PC-9 (cell line): ENCODE data around the gene CYLD. TPM values are rescaled to one million over a fixed set of nuclear protein-coding genes. Genes with fewer than 3 reads are reported as not detected.

Experiments
- BruUV-seq: library from RNA; stranded (reverse); fragments of 400-500 nt; replicated peaks from 2 replicates; lab custom pipeline; 2021; lab: Mats Ljungman, UMichigan
- CTCF ChIA-PET: fragments of 300-600 bp; sonication (Branson Sonifier 250); formaldehyde crosslinking; loops from one replicate; lab custom pipeline; 2022; ENCODE audit warnings: antibody characterized with exemption; lab: Charles Lee
- POLR2A ChIA-PET: fragments of 300-600 bp; sonication (Branson Sonifier 250); formaldehyde crosslinking; loops from one replicate; lab custom pipeline; 2022; ENCODE audit warnings: antibody characterized with exemption; ENCODE audit not compliant: unreplicated experiment; lab: Charles Lee
- DNase-seq, 2 experiments: peaks; one replicate each; pipeline versions ENCODE4 v3.0.0 to v3.0.0-alpha.2; 2015 to 2022; ENCODE audit warnings: mixed read lengths in 1 of 2
- H2AFZ ChIP-seq: fragments of 200-600 bp; sonication (generic); 2 replicates; pipeline ENCODE4 v1.8.1; 2017; ENCODE audit warnings: antibody characterized with exemption
- H3F3A ChIP-seq: fragments of 200-600 bp; sonication (generic); 2 replicates; pipeline ENCODE4 v1.8.1; 2017; ENCODE audit warnings: antibody characterized with exemption, mild to moderate bottlenecking, low read depth; ENCODE audit not compliant: insufficient read depth
- H3K27ac ChIP-seq: fragments of 200-600 bp; sonication (generic); 2 replicates; pipeline ENCODE4 v1.6.1; 2016; ENCODE audit warnings: mixed run types
- H3K27me3 ChIP-seq: fragments of 200-600 bp; sonication (generic); 2 replicates; pipeline ENCODE4 v1.6.1; 2016; ENCODE audit warnings: low read depth, mixed run types; ENCODE audit not compliant: insufficient read depth
- H3K36me3 ChIP-seq: fragments of 200-600 bp; sonication (generic); 2 replicates; pipeline ENCODE4 v1.6.1; 2016; ENCODE audit warnings: low read depth, mixed run types
- H3K4me1 ChIP-seq: fragments of 200-600 bp; sonication (generic); replicated peaks from 2 replicates; pipeline ENCODE4 v1.6.1; 2016; ENCODE audit warnings: mixed run types; ENCODE audit not compliant: insufficient read depth
- H3K4me2 ChIP-seq: fragments of 200-600 bp; sonication (generic); 2 replicates; pipeline ENCODE4 v1.6.1; 2017; ENCODE audit warnings: mixed run types
- H3K4me3 ChIP-seq: fragments of 200-600 bp; sonication (generic); 2 replicates; pipeline ENCODE4 v1.6.1; 2016; ENCODE audit warnings: mixed run types
- H3K79me2 ChIP-seq: fragments of 200-600 bp; sonication (generic); 2 replicates; pipeline ENCODE4 v1.6.1; 2017; ENCODE audit warnings: low read depth, mixed run types
- H3K9me2 ChIP-seq: fragments of 200-600 bp; sonication (generic); 2 replicates; pipeline ENCODE4 v1.8.1; 2017; ENCODE audit warnings: mild to moderate bottlenecking; ENCODE audit not compliant: insufficient read depth
- H3K9me3 ChIP-seq: fragments of 200-600 bp; sonication (generic); 2 replicates; pipeline ENCODE4 v1.8.1; 2016; ENCODE audit warnings: low read depth; ENCODE audit not compliant: insufficient read depth
- H4K20me1 ChIP-seq: fragments of 200-600 bp; sonication (generic); 2 replicates; pipeline ENCODE4 v1.8.1; 2017; ENCODE audit not compliant: insufficient read depth
- CTCF ChIP-seq: fragments of 200-600 bp; sonication (generic); conservative IDR thresholded peaks from 2 replicates; pipeline ENCODE4 v1.6.1; 2017; ENCODE audit warnings: mixed run types, antibody characterized with exemption, mild to moderate bottlenecking, moderate library complexity
- EZH2 ChIP-seq: fragments of 200-600 bp; sonication (generic); IDR thresholded peaks from 2 replicates; pipeline ENCODE4 v1.8.0; 2017; ENCODE audit warnings: antibody characterized with exemption, low read depth
- intact Hi-C: fragments of 100-400 bp; cut with micrococcal nuclease; formaldehyde crosslinking; loops from one replicate; pipeline ENCODE4 v1.10.0; 2022; ENCODE audit not compliant: unreplicated experiment
- total RNA-seq: library from RNA; stranded (reverse); gene quantifications from 2 replicates; pipeline ENCODE4 v1.2.3, GENCODE V29; 2021

The CYLD gene
- total RNA-seq, 1 experiment from 2014 or later, result 19.0 TPM

DNA sequence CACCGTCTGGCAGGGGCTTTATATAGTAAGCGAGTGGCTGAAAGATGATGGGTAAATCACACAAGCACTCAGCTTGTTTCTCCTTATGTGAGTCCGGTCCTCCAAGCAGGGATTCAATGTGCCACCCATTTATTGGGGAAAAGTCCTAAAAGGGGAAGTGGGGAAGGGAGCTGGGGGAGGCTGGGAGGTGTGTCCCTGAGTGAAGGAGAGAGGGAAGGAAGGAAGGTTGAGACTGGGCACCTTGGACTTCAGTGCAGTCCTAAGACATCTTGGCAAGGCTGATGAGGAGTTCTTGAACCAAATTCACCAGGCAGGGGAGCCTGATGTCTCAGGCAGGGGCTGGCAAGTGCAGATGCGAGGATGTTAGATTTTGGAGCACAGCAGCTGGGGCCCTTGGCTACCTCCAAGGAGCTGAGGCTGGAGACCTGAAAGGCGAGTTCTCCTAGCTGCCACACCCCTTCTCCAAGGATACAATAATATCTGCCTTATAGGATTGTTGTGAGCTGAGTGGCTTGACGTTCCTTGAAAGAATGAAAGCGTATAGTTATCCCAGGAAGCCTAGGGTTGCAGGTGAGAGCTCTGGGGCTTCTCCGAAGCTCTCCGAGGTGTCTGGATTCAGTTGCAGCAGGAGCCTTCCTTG is 23.0 kb upstream of the CYLD start:
- Histone ChIP-seq H3F3A (peaks cover 37% of the 10 kb centered on the region), H3K9me2 (no peaks in the 10 kb centered on the region), H3K36me3 (no peaks in the 10 kb centered on the region), H3K27me3 (no peaks in the 10 kb centered on the region), H3K4me1 (peaks cover 50% of the 10 kb centered on the region), H4K20me1 (no peaks in the 10 kb centered on the region), H3K4me3 (peak overlapping the region; percentile 63; the same call in 1 of the 2 replicates), H3K79me2 (no peaks in the 10 kb centered on the region), H3K9me3 (no peaks in the 10 kb centered on the region), H3K27ac (peak overlapping the region; percentile 93), H2AFZ (no peak overlapping the region), H3K4me2 (peak overlapping the region; percentile 90)
- CTCF ChIA-PET, result interaction anchor here (0.7 to 1.8 kb wide), 3 partner anchors 39 to 87 kb away, joined by 3 to 9 read pairs (median 3); no protein-coding TSS in a partner anchor
- no peak for TF ChIP-seq EZH2
- TF ChIP-seq CTCF, result no peak
- POLR2A ChIA-PET, result interaction anchor here (0.6 to 1.5 kb wide), 2 partner anchors 22 to 23 kb away, joined by 3 to 9 read pairs; partner anchors contain the start of gene CYLD
- intact Hi-C loops, result loop anchor here (1.0 to 5.0 kb wide), 2 partner anchors 22 to 42 kb away; no protein-coding TSS in a partner anchor
- peak in 1 of 2 experiments; percentile 65 for DNase-seq
- BruUV-seq, result no TSS peak

- CTCF ChIA-PET, result interaction anchor here (0.6 to 1.8 kb wide), 4 partner anchors 40 to 351 kb away, joined by 3 to 9 read pairs (median 4); partner anchors contain the start of gene BRD7
- Histone ChIP-seq H3K79me2 (no peaks in the 10 kb centered on the region), H3F3A (peaks cover 37% of the 10 kb centered on the region), H2AFZ (peak overlapping the region; percentile 79), H3K36me3 (no peaks in the 10 kb centered on the region), H3K9me2 (no peaks in the 10 kb centered on the region), H3K9me3 (no peaks in the 10 kb centered on the region), H4K20me1 (no peaks in the 10 kb centered on the region), H3K4me2 (peak overlapping the region; percentile 90), H3K27me3 (no peaks in the 10 kb centered on the region), H3K27ac (peak overlapping the region; percentile 93), H3K4me3 (peak overlapping the region; percentile 63), H3K4me1 (peaks cover 50% of the 10 kb centered on the region)
- no TSS peak for BruUV-seq
- intact Hi-C loops, result loop anchor here (1.0 to 5.0 kb wide), 2 partner anchors 22 to 42 kb away; no protein-coding TSS in a partner anchor
- POLR2A ChIA-PET, result interaction anchor here (0.6 to 1.5 kb wide), 2 partner anchors 22 to 23 kb away, joined by 3 to 9 read pairs; partner anchors contain the start of gene CYLD
- peak; percentile 77 to 90 for DNase-seq
- TF ChIP-seq CTCF (no peak; the same call in 1 of the 2 replicates), EZH2 (no peak)
Observed at GRCh38 chr16:50719401-50720337, 22.2 kb upstream of the CYLD start.
